Bronchial epithelial cell (primary cell): ENCODE data around the gene MYO10. TPM values are rescaled to one million over a fixed set of nuclear protein-coding genes. Genes with fewer than 3 reads are reported as not detected.

Experiments
- DNase-seq: peaks from one replicate; pipeline ENCODE4 v3.0.0-alpha.2; 2010; ENCODE audit warnings: low read depth
- FAIRE-seq: peaks from 2 replicates; lab custom pipeline; 2011; peaks lifted over from hg19 to GRCh38; lab: Jason Lieb, UNC
- H3K27me3 ChIP-seq: 2 replicates; pipeline ENCODE4 v1.5.1; 2011; ENCODE audit warnings: low read length; ENCODE audit not compliant: control insufficient read depth, insufficient read depth
- H3K36me3 ChIP-seq: 2 replicates; pipeline ENCODE4 v1.5.1; 2011; ENCODE audit warnings: low read length; ENCODE audit not compliant: control insufficient read depth, insufficient read depth
- H3K4me3 ChIP-seq: 2 replicates; pipeline ENCODE4 v1.5.1; 2011; ENCODE audit warnings: mild to moderate bottlenecking, low read depth, low read length, control low read depth
- CTCF ChIP-seq: IDR thresholded peaks from 2 replicates; pipeline ENCODE4 v1.5.1; 2011; ENCODE audit warnings: mild to moderate bottlenecking, moderate library complexity, low read length, control low read depth, inconsistent platforms; ENCODE audit not compliant: insufficient read depth, severe bottlenecking
- total RNA-seq: library from RNA; depleted of rRNA; stranded (reverse); fragments of >200 nt; gene quantifications from 2 replicates; pipeline ENCODE4 v1.2.1, GENCODE V29; 2014

Gene MYO10
- total RNA-seq, 1 donor from 2014 or later: 39.5 TPM

DNA sequence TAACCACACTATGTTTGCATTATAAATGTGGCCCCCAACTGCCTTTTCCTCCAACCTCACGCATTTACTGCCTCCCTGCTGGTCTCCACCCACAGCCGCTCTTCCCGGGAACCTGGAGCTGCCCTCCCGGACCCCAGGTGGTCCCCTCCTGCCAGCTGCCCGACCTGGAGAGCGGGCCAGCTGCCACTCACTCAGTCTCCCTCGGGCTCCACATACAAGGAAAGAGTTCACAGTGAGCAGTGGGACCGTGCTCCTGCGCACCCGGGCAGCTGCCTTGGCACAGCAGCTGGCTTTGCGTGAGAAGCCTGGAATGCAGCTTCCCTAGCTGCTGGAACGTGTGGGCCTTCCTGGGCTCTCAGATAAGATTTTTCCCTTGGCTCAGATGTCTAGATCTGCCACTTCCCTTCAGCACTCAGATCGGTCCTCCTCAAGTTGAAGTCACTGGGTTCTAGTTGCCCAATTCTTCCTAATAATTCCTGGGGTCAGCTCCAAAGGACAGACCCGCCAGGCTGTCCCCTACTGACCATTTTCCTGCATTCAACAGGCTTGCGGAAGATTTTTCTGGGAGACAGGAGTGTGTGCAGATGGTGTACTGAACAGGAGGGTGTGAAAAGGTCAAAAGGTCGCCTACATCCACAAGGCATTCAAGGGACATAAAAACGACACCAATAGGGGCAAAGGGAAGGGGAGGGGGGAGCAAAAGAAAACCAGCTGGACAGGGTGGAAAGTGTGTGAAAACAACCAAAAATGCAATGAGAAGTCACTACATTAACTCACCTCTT, 69.1 kb downstream of the MYO10 start:
- DNase-seq (no peak), FAIRE-seq (no peak)
- H3K27me3 ChIP-seq: no peaks in the 10 kb centered on the region
- TF ChIP-seq CTCF: no peak
- no peak overlapping the region for H3K4me3 ChIP-seq
- no peaks in the 10 kb centered on the region for H3K36me3 ChIP-seq

DNA sequence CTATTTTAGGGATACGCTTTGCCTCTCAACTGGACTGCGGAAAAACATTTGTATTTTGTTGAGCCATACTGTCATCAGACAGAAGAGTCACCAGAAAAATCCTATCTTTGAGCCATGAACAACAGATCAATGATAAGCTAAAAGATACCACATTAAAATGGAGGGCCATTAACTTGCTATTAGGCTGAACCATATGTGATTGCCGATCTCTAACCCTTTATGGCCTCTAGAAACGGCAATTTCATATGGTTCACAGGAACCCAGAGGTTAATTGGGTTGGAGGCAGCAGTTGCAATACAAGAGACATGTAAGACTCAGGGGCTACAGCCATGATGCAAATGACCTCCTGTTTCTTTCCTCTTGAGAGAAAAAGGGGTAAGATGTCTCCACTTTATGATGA, 69.8 kb downstream of the MYO10 start:
- no peak for DNase-seq
- no peak for TF ChIP-seq CTCF
- Histone ChIP-seq H3K27me3 (no peaks in the 10 kb centered on the region), H3K36me3 (no peaks in the 10 kb centered on the region), H3K4me3 (no peak overlapping the region)
- FAIRE-seq: no peak

- no peak overlapping the region for H3K4me3 ChIP-seq
- H3K27me3 ChIP-seq: no peaks in the 10 kb centered on the region
- H3K36me3 ChIP-seq: no peaks in the 10 kb centered on the region
- DNase-seq (no peak), FAIRE-seq (no peak)
- no peak for TF ChIP-seq CTCF
Observed at GRCh38 chr5:16865151-16865550, 70.9 kb downstream of the MYO10 start.

DNA sequence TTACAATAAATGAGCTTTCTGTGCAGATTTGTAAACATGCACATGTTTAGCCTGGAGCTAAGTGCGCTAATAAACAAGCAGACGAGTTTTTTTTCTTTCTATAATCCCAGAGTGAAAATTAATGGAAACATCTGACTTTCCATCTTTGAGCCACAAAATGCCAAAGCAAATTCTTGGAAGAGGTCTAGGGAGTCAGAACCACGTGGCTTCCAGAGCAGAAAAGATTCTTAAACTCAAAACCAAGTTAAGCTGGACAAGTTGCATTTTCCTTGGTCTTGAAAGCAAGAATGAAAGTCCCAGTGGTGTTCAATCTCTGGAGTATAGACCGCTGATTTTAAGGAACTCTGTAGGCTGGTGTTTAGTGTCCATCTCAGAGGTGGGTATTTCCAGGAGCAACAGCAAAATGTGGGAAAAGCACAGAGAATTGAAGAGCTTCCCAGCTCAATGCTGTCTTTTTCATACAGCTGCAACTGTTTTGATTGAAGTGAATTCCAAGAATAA, 71.4 kb downstream of the MYO10 start:
- Histone ChIP-seq H3K4me3 (no peak overlapping the region), H3K27me3 (no peaks in the 10 kb centered on the region), H3K36me3 (no peaks in the 10 kb centered on the region)
- DNase-seq (no peak), FAIRE-seq (no peak)
- no peak for TF ChIP-seq CTCF

- H3K27me3 ChIP-seq: no peaks in the 10 kb centered on the region
- no peaks in the 10 kb centered on the region for H3K36me3 ChIP-seq
- DNase-seq (no peak), FAIRE-seq (no peak)
- TF ChIP-seq CTCF: no peak
- no peak overlapping the region for H3K4me3 ChIP-seq
Observed at GRCh38 chr5:16863469-16863946, 72.6 kb downstream of the MYO10 start.
